HG03432 (cell line): ENCODE results near the gene MFAP2.
"Not testable (repeated sequence)": the region's sequence is repeated elsewhere in the genome, so short reads cannot be mapped to it uniquely, and the experiment has no call there.

Experiments
- ATAC-seq: cut with Tn5 transposase; IDR thresholded peaks from one replicate; pipeline ENCODE4 v1.9.1; 2021; ENCODE audit warnings: mild to moderate bottlenecking, moderate library complexity; ENCODE audit not compliant: unreplicated experiment

The MFAP2 gene

DNA sequence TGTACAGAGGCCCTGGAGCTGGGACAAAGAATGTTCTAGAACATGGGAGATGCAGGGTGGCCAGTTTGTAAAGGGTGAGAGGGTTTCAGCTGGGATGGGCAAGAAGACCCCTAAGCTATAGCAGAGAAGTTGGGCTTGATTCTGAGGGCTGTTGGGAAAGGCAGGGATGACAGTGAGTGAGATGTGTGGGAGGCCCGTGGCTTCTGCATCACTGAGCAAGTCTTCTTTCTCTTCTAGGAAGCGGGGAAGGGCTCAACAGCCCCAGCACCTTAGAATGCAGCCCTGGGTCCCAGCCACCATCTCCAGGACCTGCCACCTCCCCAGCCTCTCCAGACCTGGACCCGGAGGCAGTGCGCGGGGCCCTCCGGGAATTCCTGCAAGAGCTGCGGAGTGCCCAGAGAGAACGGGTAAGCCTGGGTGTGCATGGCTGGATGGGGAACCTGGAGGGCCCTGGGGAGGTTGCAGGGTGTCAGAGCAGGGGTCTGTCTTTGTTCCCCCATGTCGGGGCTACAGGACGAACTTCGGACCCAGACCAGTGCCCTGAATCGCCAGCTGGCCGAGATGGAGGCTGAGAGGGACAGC is 14.8 kb downstream of the MFAP2 start:
- ATAC-seq, result no peak

DNA sequence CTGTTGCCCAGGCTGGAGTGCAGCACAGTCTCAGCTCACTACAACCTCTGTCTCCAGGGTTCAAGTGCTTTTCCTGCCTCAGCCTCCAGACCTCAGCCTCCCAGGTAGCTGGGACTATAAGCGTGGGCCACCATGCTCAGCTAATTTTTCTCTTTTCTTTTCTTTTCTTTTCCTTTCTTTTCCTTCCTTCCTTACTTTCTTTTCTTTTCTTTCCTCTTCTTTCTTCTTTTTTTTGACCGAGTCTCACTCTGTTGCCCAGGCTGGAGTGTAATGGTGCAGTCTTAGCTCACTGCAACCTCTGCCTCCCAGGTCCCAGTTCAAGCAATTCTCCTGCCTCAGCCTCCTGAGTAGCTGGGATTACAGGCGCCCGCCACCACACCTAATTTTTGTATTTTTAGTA is 16.3 kb downstream of the MFAP2 start:
- not testable (repeated sequence) for ATAC-seq

DNA sequence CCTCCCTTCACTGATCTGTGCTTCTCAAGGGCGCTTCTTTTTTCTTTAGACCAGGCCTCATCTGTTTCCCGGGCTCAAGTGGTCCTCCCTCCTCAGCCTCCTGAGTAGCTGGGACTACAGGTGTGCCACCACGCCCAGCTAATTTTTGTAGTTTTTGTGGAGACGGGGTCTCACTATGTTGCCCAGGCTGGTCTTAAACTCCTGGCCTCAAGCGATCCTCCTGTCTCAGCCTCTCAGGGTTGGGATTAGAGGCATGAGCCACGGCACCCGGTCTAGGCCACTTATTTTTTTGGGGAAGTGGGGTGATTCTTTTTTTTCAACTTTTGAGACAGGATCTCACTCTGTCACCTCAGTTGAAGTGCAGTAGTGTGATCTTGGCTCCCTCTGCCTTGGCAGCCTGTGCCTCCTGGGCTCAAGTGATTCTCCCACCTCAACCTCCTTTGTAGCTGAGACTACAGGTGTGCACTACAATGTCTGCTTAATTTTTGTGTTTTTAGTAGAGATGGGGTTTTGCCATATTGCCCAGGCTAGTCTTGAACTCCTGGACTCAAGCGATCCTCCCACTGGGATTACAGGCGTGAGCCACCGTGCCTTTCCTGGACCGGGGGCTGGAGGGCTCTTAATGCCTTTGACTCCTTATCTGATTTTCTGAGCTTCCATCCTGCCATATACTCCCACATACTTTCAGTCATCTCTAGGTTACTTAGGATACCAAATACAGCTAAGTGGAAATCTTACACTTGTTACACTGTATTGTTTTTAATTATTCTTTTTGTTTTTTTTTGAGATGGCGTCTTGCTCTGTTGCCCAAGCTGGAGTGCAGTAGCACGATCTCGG is 18.9 kb downstream of the MFAP2 start:
- ATAC-seq, result no peak

DNA sequence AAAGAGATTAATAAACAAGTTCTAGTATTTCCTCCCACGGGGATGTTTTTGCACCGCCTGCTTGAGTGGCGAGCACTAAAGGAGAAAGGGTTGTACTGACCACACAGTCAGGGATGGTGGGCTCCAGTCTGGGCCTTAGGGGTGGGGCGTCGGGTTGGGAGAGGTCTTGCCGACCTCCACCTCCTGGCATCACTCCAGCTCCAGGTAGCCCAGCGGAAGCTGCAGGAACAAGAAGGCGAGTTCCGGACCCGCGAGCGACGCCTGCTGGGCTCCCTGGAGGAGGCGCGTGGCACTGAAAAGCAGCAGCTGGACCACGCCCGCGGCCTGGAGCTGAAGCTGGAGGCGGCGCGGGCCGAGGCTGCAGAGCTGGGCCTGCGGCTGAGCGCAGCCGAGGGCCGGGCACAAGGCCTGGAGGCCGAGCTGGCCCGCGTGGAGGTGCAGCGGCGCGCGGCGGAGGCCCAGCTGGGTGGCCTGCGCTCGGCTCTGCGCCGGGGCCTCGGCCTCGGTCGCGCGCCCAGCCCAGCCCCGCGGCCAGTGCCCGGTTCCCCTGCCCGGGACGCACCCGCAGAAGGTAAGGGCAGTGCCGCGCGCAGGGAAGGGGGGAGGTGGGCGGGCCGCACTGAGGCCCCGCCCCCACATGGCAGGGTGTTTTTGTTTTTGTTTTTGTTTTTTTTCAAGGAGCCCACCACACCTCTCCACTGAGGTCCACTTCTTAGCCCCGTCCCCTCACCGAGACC is 19.7 kb downstream of the MFAP2 start:
- ATAC-seq, result peak; percentile 84

DNA sequence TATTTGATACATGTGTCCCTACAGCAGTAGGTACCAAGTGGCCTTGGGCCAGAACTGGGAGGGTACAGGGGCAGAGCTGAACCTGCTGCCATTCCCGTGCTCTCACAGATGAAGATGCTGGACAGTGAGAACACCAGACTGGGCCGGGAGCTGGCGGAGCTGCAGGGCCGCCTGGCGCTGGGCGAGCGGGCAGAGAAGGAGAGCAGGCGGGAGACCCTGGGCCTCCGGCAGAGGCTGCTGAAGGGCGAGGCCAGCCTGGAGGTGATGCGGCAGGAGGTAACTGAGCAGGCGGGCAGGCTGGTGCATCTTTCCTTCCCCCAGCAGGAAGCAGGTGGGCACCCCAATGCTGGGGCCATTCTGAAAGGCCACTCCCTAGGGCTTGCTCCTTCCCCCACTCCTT is 21.9 kb downstream of the MFAP2 start:
- ATAC-seq, result no peak

DNA sequence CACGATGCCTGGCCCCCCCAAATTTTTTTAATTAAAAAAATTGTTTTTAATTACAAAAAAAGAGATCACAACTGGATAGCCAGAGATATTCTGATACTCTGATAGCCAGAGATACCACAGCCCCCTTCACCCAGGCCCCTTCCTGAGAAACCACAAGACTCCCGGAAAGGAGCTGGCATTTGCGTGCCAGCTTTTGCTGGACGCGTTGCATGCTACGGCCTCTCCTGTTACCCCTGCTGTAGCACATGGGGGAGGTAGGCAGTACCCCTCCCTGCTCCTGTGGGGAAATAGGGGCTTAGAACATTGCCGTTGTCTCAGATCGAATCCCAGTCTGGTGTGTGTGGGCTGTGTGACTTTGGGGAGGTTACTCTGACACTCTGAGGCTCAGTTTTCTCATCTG is 22.7 kb downstream of the MFAP2 start:
- no peak for ATAC-seq

DNA sequence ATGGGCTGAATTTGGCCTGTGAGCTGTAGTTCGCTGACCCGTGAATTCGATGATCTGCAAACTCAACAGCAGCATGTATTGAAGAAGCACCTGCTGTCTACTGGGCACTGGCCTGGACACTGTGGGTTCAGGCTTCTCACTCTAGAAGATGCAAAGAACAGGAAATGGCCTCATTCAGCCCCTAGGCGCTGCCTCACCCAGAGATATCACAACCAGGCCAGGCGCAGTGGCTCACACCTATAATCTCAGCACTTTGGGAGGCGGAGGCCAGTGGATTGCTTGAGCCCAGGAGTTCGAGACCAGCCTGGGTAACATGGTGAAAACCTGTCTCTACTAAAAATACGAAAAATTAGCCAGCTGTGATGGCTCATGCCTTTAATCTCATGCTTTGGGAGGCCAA is 23.6 kb downstream of the MFAP2 start:
- no peak for ATAC-seq

DNA sequence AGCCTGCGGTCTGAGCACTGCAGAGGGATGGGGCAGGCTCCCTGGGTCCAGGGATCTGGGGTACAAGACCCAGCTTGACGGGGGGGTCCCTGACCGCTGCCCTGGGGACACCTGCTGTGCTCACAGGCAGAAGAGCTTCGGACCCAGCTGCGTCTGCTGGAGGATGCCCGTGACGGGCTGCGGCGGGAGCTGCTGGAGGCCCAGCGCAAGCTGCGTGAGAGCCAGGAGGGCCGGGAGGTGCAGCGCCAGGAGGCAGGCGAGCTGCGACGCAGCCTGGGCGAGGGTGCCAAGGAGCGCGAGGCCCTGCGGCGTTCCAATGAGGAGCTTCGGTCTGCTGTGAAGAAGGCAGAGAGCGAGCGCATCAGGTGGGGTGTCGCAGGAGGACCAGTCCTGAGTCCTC is 25.2 kb downstream of the MFAP2 start:
- no peak for ATAC-seq

DNA sequence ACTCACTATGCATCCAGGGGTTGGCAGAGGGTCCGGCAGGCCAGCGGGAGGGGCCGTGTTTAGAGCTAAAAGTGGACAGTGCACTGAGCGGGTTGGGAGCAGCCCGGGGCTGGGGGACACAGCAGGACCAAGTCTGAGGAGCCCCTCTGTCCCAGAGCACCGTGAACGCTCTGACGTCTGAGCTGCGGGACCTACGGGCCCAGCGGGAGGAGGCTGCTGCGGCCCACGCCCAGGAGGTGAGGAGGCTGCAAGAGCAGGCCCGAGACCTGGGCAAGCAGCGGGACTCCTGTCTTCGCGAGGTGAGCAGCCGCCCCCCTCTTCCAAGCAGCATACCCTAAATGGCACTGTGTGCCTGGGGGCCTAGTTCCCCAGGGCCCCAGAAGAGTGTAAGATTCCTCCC is 25.8 kb downstream of the MFAP2 start:
- ATAC-seq, result no peak

DNA sequence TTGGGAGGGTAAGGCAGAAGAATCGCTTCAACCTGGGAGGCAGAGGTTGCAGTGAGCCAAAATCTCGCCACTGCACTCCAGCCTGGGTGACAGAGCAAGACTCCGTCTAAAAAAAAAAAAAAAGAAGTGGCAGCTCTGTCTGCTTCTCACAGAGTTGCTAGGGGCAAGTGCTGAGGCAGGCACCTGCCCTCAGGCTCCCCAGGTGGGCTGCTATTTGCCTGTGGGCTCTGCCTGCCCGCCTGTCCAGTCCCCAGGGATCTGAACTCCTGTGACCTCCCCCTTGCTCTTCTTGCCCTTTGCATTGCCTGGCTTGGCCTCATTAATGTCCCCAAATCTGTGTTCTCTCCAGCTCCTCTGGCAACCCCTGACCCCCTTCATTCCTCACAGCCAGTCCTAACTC is 28.0 kb downstream of the MFAP2 start:
- ATAC-seq, result not testable (repeated sequence)

DNA sequence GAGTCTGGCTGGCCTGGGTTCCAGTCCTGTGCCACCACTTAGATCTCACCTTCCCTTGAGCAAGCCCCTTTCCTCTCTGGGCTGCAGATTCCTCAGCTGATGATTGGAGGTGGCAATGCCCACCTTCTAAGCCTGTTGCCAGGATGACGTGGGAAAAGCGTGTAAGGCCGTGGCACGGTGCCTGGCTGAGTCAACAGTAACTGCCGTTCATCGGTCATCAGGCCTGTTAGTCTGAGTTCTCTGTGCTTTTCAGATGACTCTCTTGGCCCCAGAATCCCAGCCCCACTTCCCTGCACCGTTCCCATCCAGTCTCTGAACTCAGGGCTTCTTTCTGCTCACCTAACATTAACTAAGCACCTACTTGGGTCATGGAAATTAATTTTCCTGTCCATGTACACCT is 31.4 kb downstream of the MFAP2 start:
- ATAC-seq, result not testable (repeated sequence)

DNA sequence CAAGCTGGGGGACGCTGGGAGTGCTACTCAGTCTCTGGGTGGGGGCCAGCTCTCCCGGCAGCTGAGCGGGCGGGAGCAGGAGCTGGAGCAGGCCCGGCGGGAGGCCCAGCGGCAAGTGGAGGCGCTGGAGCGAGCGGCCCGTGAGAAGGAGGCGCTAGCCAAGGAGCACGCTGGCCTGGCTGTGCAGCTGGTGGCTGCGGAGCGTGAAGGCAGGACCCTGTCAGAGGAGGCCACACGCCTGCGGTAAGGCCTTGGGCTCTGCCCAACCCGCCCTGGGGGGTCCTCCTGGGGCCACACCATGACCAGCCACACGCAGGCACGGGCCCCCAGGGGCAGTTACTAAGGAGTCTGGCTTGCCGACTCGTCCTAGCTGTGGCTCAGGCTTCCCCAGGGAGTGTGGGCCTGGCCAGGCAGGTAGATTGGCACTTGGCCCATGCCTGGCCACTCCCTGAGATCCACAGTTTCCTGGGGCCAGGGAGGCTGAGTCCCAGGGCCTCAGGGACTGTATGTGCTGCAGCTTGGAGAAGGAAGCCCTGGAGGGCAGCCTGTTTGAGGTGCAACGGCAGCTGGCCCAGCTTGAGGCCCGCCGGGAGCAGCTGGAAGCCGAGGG is 32.0 kb downstream of the MFAP2 start:
- not testable (repeated sequence) for ATAC-seq

DNA sequence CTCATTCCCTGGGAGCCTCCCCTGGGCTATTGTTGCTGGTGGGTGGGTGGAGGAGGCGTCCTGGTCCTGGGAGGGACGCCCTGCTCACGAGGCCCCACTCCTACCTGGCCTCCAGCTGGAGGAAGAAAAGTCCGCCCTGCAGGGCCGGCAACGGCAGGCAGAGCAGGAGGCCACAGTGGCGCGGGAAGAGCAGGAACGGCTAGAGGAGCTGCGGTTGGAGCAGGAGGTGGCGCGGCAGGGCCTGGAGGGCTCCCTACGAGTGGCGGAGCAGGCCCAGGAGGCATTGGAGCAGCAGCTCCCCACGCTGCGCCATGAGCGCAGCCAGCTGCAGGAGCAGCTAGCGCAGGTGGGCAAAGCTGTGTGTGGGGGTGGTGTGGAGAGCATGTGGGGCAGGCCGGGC is 33.8 kb downstream of the MFAP2 start:
- no peak for ATAC-seq

DNA sequence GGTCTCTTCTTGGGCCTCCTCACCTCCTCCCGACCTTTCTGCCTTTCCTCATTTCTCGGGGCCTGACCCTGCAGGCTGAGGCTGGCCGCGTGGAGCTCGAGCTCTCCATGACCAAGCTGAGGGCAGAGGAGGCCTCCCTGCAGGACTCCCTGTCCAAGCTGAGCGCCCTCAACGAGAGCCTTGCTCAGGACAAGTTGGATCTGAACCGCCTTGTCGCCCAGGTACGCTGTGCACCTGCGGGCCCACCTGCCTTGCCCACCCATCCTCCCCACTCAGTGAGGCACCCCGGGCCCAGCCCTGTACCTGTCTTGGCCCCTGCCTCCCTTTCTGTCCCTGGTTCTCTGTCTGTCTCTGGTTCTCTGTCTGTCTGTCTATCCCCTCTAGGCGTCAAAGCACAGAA is 34.2 kb downstream of the MFAP2 start:
- ATAC-seq, result not testable (repeated sequence)

DNA sequence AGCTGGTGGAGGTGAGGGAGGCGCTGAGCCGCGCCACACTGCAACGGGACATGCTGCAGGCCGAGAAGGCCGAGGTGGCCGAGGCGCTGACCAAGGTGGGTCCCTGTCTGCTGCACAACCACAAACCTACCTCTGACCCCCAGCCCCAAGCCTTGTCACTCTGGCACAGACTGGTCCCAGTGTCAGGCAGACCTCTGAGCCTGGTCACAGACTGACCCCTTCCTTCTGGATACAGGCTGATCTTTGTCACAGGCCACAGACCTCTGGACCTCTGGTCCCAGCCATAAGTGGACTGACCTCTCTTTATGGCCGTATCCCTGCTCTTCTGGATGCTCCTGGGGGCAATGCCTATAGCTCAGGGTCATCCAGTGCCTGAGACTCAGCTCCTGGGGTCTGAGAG is 34.9 kb downstream of the MFAP2 start:
- ATAC-seq, result not testable (repeated sequence)

DNA sequence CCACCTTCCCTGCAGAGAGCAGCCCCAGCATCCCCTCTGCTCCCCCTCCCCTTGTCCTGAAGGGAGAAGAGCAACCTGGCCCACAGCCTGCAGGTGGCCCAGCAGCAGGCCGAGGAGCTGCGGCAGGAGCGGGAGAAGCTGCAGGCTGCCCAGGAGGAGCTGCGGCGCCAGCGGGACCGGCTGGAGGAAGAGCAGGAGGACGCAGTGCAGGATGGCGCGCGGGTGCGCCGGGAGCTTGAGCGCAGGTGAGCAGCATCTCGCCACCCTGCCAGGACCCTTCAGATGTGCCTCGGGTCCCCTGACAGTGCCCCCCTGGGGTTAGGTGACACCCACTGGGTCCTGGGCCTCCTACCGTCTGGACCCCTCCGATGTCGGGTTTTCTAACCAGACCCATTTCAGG is 36.4 kb downstream of the MFAP2 start:
- ATAC-seq, result no peak

DNA sequence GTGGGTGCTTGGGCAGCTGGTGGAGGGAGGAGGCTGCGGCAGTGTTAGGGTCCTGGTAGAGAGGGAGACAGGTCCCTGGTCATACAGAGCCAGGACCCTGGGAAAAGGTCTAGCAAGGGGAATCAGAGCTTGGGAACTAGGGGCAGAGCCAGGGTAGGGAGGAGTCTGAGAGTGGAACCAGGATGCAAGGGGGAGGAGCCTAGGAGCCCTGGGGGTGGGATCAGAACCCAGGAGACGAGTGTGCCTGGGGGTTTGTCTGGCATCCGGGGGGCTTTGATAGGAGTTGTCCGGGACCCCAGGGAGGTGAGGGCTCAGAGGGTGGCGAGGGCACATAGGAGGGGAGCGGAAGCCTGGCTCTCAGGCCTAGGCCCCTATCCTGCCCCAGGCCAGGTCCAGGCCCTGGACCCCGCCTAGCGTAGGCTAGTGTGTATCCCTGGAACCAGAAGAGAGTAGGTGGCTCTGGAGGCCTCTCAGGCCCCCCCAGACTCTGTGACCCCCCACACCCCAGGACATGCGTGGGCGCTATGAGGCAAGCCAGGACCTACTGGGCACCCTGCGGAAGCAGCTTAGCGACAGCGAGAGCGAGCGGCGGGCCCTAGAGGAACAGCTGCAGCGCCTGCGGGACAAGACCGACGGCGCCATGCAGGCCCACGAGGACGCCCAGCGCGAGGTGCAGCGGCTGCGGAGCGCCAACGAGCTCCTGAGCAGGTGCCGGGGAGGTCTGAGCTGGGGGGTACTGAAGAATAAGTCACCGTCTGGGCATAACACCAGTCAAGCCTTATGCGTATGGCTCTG is 40.8 kb downstream of the MFAP2 start:
- not testable (repeated sequence) for ATAC-seq

DNA sequence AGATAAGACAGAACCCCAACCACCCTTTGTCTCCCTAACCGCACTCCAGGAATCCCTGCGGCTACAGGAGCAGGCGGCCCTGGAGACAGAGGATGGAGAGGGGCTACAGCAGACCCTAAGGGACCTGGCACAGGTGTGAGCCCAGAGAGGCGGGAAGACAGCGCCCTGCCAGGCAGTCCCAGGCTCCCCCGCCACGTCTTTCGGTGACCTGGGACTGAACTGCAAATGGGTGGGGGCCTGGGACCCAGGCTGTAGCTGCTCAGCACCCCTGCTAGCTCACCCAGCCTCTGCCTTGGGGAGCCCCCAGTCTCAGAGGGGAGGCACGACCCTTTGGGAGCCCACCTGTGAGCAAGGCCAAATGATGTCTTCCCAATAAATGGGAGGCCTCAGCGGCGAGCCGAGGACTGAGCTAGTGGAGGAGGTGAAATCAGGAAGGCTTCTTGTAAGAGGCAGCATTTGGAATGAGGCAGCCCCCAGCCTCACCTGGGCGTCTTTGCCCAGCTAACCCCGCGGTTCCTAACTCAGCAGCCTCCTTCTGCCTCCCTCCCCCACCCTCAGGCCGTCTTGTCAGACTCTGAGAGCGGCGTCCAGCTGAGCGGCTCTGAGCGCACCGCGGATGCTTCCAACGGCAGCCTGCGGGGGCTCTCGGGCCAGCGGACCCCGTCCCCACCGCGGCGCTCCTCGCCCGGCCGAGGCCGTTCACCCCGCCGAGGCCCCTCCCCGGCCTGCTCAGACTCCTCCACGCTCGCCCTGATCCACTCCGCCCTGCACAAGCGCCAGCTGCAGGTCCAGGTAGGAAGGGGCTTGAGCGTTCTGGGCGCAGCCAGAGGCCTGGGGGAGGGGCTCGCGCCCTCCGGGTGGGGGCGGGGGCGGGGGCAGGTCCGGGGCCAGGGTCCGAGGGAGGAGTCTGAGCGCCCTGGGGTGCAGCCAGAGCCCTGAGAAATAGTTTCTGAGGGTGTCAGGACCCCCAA is 41.8 kb downstream of the MFAP2 start:
- ATAC-seq, result no peak

DNA sequence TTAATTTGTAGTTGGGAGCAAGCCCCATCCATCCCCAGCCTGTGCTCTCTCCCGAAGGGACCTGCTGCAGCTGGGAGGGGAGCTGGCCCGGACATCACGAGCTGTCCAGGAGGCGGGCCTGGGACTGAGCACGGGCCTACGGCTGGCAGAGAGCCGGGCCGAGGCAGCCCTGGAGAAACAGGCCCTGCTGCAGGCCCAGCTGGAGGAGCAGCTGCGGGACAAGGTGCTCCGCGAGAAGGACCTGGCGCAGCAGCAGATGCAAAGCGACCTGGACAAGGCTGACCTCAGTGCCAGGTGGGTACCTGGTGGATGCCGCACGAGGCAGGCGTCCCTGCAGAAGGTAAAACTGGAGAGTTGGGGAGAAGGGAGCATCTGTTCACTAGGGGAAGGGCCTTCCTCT is 43.8 kb downstream of the MFAP2 start:
- ATAC-seq, result not testable (repeated sequence)

DNA sequence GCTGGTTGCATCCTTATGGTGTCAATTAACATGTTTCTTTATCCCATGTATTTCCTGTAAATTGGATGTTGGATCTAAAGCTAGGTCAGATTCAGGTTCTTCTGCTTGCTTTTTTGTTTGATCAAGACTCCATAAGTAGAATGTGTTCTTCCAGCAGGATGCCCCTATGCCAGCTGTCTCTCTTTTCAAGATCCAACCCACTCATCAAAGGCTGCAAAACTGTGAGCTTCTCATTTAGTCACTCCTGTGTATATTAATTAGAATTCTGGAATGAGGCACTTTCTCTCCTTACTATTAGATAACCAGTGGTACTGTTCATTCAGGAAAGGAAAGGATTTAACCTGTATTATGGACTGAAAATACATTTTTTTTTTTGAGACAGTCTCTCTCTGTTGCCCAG is 46.5 kb downstream of the MFAP2 start:
- not testable (repeated sequence) for ATAC-seq
